Measurements from ENCODE around the gene TH. TPM values are rescaled to one million over a fixed set of nuclear protein-coding genes. Genes with fewer than 3 reads are reported as not detected.

The TH gene
- polyA plus RNA-seq, 1 of the 3 experiments (the other 2 are of a cell fraction): not detected

DNA sequence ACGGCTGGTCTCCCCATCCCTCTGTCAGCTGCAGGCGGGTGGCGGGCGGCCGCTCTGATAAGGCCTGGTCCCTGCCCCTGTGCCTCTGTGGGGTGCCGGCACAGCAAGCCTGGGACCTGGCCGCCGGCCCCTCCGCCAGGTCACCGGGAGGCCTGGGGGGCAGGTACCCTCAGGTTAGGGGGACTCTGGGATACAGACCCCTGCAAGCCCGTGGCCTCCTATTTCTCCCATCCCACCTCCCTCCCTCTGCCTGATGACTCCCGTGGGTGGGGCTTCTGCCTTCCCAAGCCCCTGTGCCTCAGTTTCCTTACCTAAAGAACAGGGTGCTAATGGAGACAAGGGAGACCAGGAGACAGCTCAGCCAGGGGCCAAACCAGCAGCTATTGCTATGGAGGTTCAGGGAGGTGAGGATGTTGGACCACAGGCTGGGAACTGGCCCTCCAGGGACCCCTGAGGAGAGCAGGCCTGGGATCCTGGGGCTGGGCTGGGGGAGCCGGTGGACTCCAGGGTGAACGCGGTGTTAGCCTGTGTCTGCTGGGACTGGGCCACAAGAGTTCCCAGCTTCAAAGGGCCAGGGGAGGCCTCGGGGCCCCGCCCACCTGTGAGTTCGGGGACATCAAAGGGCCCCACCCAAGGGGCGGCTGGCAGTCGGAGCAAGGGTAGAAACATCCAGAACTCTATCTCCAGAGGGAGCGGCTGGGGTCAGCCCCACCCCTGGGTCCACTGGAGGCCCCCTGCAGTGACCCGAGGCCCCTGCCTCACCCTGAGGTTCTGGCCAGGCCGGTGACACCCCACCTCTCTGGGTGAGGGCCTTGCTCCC, 32.0 kb upstream of the TH start:
- POLR2A ChIA-PET: interaction anchor here (0.8 kb wide), 1 partner anchor 9 kb away, joined by 3 read pairs; no protein-coding TSS in a partner anchor
- TF ChIP-seq TAF1 (IDR thresholded peaks at IDR 0.05; ENCODE audit: borderline replicate concordance, low read depth, low read length): no peak
- no peak for TF ChIP-seq FOXM1 (IDR thresholded peaks at IDR 0.05; ENCODE audit: low read depth)
- TF ChIP-seq, protein P1, sequence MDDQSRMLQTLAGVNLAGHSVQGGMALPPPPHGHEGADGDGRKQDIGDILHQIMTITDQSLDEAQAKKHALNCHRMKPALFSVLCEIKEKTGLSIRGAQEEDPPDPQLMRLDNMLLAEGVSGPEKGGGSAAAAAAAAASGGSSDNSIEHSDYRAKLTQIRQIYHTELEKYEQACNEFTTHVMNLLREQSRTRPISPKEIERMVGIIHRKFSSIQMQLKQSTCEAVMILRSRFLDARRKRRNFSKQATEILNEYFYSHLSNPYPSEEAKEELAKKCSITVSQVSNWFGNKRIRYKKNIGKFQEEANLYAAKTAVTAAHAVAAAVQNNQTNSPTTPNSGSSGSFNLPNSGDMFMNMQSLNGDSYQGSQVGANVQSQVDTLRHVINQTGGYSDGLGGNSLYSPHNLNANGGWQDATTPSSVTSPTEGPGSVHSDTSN (IDR thresholded peaks at IDR 0.05): no peak

DNA sequence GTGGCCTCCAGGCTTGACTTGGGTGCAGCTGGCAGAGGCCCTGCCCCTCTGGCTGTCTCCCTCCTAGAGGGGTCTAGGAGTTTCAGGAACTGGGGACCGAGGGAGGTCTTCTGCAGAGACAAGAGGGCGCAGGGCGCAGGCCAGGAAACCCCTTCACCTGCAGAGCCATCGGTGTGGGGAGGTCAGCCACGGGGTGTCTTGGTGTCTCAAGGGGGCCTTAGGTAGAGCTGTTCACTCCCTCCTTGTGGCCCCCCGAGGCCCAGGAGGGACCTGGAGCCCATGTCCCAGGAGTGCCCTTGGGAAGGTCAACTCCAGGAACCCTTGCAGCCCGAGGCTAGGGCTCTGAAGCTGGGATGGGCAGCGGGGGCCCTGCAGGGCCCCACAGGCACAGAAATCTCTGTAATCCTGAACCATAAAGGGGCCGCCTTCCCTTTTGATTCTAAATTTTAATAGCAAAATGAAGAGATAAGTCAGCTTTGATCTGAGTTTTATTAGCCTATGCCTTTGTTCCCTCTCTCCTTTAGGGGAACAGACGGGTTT, 31.4 kb upstream of the TH start:
- no peaks in the 10 kb centered on the region for H3K27me3 ChIP-seq (ENCODE audit: insufficient read depth)
- ChIA-PET CTCF (interaction anchor here (1.1 to 7.9 kb wide), 7 partner anchors 9 to 330 kb away, joined by 3 to 143 read pairs (median 4); no protein-coding TSS in a partner anchor), POLR2A (interaction anchor here (0.8 kb wide), 1 partner anchor 10 kb away, joined by 3 read pairs; no protein-coding TSS in a partner anchor)
- no peaks in the 10 kb centered on the region for H3K36me3 ChIP-seq (replicated peaks in 1 of 2; ENCODE audit: control insufficient read depth in 1 of 2, insufficient read depth in 2 of 2, low read length in 1 of 2)
- H3K4me1 ChIP-seq (ENCODE audit: control insufficient read depth in 1 of 2, insufficient read depth in 2 of 2, low read depth in 1 of 2, low read length in 1 of 2): peaks cover 0 to 2% of the 10 kb centered on the region in 2 experiments; a peak in 1 of 4 replicates
- no peak overlapping the region for H3K4me3 ChIP-seq (ENCODE audit: low read depth in 2 of 2, low read length in 1 of 2)
- H3K9ac ChIP-seq: no peak overlapping the region
- no peaks in the 10 kb centered on the region for H3F3A ChIP-seq (replicated peaks; ENCODE audit: insufficient read depth)
- H3K79me2 ChIP-seq (ENCODE audit: insufficient read depth): no peaks in the 10 kb centered on the region
- H3K4me2 ChIP-seq: no peak overlapping the region
- WGBS (ENCODE audit: low lambda C conversion rate): 51% methylated on average over 7 of the region's 10 CpGs
- H2AFZ ChIP-seq (ENCODE audit: low read depth): no peak overlapping the region
- peak; percentile 30 for DNase-seq
- no peak overlapping the region for H3K27ac ChIP-seq (ENCODE audit: low read depth in 2 of 2, low read length in 1 of 2)
- H3K9me2 ChIP-seq: no peaks in the 10 kb centered on the region
- H4K20me1 ChIP-seq (ENCODE audit: insufficient read depth): no peaks in the 10 kb centered on the region
- H3K9me3 ChIP-seq: no peaks in the 10 kb centered on the region
- TF ChIP-seq RXRA (IDR thresholded peaks at IDR 0.05; ENCODE audit: borderline replicate concordance, low read depth) (no peak), NRF1 (IDR thresholded peaks at IDR 0.05; ENCODE audit: low read depth, low read length) (no peak), GATA2 (CRISPR knock-in tag; IDR thresholded peaks at IDR 0.05) (no peak), SMC3 (IDR thresholded peaks at IDR 0.05; ENCODE audit: low read depth, low read length) (no peak), POLR2AphosphoS5 (IDR thresholded peaks at IDR 0.05; ENCODE audit: low read depth, low read length) (no peak), TEAD4 (IDR thresholded peaks at IDR 0.05; ENCODE audit: borderline replicate concordance, insufficient read depth) (no peak), RFX5 (IDR thresholded peaks at IDR 0.05; ENCODE audit: low read length) (no peak), EP300 (IDR thresholded peaks at IDR 0.05; ENCODE audit: borderline replicate concordance in 1 of 2, low read depth in 1 of 2, low read length in 1 of 2) (no peak), TCF12 (IDR thresholded peaks at IDR 0.05) (no peak), ELF1 (IDR thresholded peaks at IDR 0.05) (no peak), NFIC (IDR thresholded peaks at IDR 0.05; ENCODE audit: borderline replicate concordance) (no peak), JUND (IDR thresholded peaks at IDR 0.05) (no peak), FOXJ3 (CRISPR knock-in tag; IDR thresholded peaks at IDR 0.05) (no peak), TAF1 (IDR thresholded peaks at IDR 0.05; ENCODE audit: borderline replicate concordance, low read depth, low read length) (no peak)
- TF ChIP-seq, protein P2, sequence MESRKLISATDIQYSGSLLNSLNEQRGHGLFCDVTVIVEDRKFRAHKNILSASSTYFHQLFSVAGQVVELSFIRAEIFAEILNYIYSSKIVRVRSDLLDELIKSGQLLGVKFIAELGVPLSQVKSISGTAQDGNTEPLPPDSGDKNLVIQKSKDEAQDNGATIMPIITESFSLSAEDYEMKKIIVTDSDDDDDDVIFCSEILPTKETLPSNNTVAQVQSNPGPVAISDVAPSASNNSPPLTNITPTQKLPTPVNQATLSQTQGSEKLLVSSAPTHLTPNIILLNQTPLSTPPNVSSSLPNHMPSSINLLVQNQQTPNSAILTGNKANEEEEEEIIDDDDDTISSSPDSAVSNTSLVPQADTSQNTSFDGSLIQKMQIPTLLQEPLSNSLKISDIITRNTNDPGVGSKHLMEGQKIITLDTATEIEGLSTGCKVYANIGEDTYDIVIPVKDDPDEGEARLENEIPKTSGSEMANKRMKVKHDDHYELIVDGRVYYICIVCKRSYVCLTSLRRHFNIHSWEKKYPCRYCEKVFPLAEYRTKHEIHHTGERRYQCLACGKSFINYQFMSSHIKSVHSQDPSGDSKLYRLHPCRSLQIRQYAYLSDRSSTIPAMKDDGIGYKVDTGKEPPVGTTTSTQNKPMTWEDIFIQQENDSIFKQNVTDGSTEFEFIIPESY (IDR thresholded peaks at IDR 0.05; ENCODE audit: borderline replicate concordance, low read depth): no peak
- TF ChIP-seq, protein P3, sequence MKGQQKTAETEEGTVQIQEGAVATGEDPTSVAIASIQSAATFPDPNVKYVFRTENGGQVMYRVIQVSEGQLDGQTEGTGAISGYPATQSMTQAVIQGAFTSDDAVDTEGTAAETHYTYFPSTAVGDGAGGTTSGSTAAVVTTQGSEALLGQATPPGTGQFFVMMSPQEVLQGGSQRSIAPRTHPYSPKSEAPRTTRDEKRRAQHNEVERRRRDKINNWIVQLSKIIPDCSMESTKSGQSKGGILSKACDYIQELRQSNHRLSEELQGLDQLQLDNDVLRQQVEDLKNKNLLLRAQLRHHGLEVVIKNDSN (IDR thresholded peaks at IDR 0.05; ENCODE audit: borderline replicate concordance, low read depth): no peak
- TF ChIP-seq, protein P1 (IDR thresholded peaks at IDR 0.05): no peak
- TF ChIP-seq, protein P4, sequence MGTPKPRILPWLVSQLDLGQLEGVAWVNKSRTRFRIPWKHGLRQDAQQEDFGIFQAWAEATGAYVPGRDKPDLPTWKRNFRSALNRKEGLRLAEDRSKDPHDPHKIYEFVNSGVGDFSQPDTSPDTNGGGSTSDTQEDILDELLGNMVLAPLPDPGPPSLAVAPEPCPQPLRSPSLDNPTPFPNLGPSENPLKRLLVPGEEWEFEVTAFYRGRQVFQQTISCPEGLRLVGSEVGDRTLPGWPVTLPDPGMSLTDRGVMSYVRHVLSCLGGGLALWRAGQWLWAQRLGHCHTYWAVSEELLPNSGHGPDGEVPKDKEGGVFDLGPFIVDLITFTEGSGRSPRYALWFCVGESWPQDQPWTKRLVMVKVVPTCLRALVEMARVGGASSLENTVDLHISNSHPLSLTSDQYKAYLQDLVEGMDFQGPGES (IDR thresholded peaks at IDR 0.05; ENCODE audit: low read depth, low read length): no peak

More for the DNA sequence above, 32.0 kb upstream of the TH start:
- H4K20me1 ChIP-seq (ENCODE audit: insufficient read depth): no peaks in the 10 kb centered on the region
- no peaks in the 10 kb centered on the region for H3F3A ChIP-seq (replicated peaks; ENCODE audit: insufficient read depth)
- peaks cover 0 to 9% of the 10 kb centered on the region in 2 experiments; a peak in 1 of 4 replicates for H3K4me1 ChIP-seq (ENCODE audit: control insufficient read depth in 1 of 2, insufficient read depth in 2 of 2, low read depth in 1 of 2, low read length in 1 of 2)
- H3K4me2 ChIP-seq: no peak overlapping the region
- H3K9me2 ChIP-seq: no peaks in the 10 kb centered on the region
- no peak overlapping the region for H3K4me3 ChIP-seq (ENCODE audit: low read depth in 2 of 2, low read length in 1 of 2)
- DNase-seq: peak; percentile 28
- 82% methylated on average over 14 of the region's 23 CpGs for WGBS (ENCODE audit: low lambda C conversion rate)
- H3K9ac ChIP-seq: no peak overlapping the region
- no peaks in the 10 kb centered on the region for H3K36me3 ChIP-seq (replicated peaks in 1 of 2; ENCODE audit: control insufficient read depth in 1 of 2, insufficient read depth in 2 of 2, low read length in 1 of 2)
- no peak overlapping the region for H3K27ac ChIP-seq (ENCODE audit: low read depth in 2 of 2, low read length in 1 of 2)
- CTCF ChIA-PET: interaction anchor here (1.1 to 7.9 kb wide), 6 partner anchors 9 to 330 kb away, joined by 3 to 143 read pairs (median 4); no protein-coding TSS in a partner anchor
- no peak overlapping the region for H2AFZ ChIP-seq (ENCODE audit: low read depth)
- H3K9me3 ChIP-seq: no peaks in the 10 kb centered on the region
- H3K79me2 ChIP-seq (ENCODE audit: insufficient read depth): no peaks in the 10 kb centered on the region
- H3K27me3 ChIP-seq (ENCODE audit: insufficient read depth): no peaks in the 10 kb centered on the region
